GM19035 (cell line): Measurements from ENCODE around the gene RETREG2.
A peak's percentile ranks its signal among the peaks of the same experiment; 100 is the strongest.
"Not testable (repeated sequence)": the region's sequence is repeated elsewhere in the genome, so short reads cannot be mapped to it uniquely, and the experiment has no call there.

ENCODE experiments used
- ATAC-seq: cut with Tn5 transposase; IDR thresholded peaks from one replicate; pipeline ENCODE4 v1.9.1; 2021; ENCODE audit not compliant: unreplicated experiment

RETREG2 gene

GRCh38 chr2:219186754-219187456 lies 8.8 kb downstream of the RETREG2 start:
- ATAC-seq: no peak

GRCh38 chr2:219197388-219197787 lies 19.3 kb downstream of the RETREG2 start:
- ATAC-seq: no peak

GRCh38 chr2:219198974-219199373 lies 20.9 kb downstream of the RETREG2 start:
- no peak for ATAC-seq

- no peak for ATAC-seq
Observed at GRCh38 chr2:219199470-219200211, 21.6 kb downstream of the RETREG2 start.

- not testable (repeated sequence) for ATAC-seq
Observed at GRCh38 chr2:219200502-219201326, 22.6 kb downstream of the RETREG2 start.

- ATAC-seq: not testable (repeated sequence)
Observed at GRCh38 chr2:219201331-219201730, 23.3 kb downstream of the RETREG2 start.

GRCh38 chr2:219204425-219205164 lies 26.5 kb downstream of the RETREG2 start:
- no peak for ATAC-seq

- no peak for ATAC-seq
Observed at GRCh38 chr2:219205165-219205538, 27.1 kb downstream of the RETREG2 start.

GRCh38 chr2:219205981-219206327 lies 27.9 kb downstream of the RETREG2 start:
- no peak for ATAC-seq

- peak; percentile 97 for ATAC-seq
Observed at GRCh38 chr2:219206328-219207133, 28.5 kb downstream of the RETREG2 start, which contains the start of gene ZFAND2B. ZFAND2B (plus strand) TSS chr2:219206782; CDS start chr2:219206988, 206 bp downstream.

- no peak for ATAC-seq
Observed at GRCh38 chr2:219207134-219207883, 29.2 kb downstream of the RETREG2 start.

- no peak for ATAC-seq
Observed at GRCh38 chr2:219207884-219208740, 30.0 kb downstream of the RETREG2 start.

GRCh38 chr2:219209236-219210195 lies 31.4 kb downstream of the RETREG2 start:
- ATAC-seq: no peak

GRCh38 chr2:219210196-219210885 lies 32.3 kb downstream of the RETREG2 start:
- ATAC-seq: no peak

- no peak for ATAC-seq
Observed at GRCh38 chr2:219210886-219211362, 32.8 kb downstream of the RETREG2 start.

- no peak for ATAC-seq
Observed at GRCh38 chr2:219213026-219213415, 34.9 kb downstream of the RETREG2 start.
